Measurements from ENCODE around the gene TUBA1C.
"Not testable (repeated sequence)": the region's sequence is repeated elsewhere in the genome, so short reads cannot be mapped to it uniquely, and the experiment has no call there.

TUBA1C gene

DNA sequence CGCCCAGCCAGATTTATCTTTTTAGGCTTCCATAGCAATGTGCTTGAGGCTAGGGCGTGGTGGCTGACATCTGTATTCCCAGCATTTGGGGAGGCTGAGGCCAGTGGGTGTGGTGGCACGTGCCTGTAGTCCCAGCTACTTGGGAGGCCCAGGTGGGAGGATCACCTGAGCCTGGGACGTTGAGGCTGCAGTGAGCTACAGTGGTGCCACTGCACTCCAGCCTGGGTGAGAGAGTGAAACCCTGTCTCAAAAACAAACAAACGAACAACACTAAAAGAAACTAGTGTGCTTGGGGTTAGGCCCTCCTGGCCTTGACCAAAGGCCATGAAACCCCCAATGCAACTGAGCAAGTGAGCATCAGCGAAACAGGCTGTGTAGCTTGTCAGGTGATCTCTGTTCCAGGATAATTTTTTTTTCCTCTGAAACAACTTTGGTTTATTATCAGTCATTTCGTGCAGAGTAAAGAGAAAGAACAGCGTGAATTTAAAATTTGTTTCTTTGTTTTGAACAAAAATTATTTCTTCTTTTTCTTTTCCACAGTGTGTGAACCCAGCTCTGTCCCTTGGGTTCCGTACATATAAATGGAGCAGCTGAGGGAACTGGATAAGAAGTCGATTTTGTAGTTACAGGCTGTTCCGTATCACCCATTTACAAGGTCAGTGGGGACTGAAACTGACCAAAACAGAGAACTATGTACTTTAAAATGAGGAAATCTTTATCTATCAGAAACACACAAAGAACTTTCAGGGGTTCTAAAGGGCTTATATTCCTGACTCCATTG is 8.8 kb upstream of the TUBA1C start:
- DNase-seq, result no peak

DNA sequence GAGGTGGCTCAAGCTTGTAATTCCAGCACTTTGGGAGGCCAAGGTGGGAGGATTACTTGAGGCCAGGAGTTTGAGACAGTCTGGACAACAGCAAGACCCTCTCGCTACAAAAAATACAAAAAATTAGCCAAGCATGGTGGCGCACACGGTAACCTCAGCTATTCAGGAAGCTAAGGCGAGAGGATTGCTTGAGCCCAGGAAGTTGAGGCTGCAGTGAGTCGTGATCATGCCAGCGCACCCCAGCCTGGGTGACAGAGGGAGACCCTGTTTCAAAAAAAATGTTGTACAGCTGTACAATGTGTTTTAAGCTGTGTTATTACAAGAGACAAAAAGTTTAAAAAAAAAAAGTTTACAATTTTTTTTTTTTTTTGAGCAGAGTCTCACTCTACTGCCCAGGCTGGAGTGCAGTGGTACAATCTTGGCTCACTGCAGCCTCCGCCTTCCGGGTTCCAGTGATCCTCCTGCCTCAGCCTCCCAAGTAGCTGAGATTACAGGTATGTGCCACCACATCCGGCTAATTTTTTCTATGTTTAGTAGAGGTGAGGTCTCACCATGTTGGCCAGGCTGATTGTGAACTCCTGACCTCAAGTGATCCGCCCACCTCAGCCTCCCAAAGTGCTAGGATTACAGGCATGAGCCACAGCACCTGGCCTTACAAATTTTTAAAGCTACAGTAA is 7.2 kb upstream of the TUBA1C start:
- DNase-seq, result not testable (repeated sequence)

DNA sequence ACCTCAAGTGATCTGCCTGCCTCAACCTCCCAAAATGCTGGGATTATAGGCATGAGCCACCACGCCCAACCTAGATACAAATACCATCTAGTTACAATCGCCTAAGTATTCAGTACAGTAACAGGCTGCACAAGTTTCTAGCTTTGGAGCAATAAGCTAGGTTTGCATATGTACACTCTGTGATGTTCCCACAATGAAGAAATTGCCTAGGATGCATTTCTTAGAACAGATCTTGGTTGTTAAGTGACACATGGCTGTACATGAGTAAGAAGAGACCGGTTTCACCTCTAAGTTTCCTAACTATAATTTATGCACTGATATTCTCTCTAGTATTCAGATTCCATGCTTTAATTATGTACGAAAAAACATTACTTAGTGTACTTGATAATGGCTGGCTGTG is 5.4 kb upstream of the TUBA1C start:
- no peak for DNase-seq

DNA sequence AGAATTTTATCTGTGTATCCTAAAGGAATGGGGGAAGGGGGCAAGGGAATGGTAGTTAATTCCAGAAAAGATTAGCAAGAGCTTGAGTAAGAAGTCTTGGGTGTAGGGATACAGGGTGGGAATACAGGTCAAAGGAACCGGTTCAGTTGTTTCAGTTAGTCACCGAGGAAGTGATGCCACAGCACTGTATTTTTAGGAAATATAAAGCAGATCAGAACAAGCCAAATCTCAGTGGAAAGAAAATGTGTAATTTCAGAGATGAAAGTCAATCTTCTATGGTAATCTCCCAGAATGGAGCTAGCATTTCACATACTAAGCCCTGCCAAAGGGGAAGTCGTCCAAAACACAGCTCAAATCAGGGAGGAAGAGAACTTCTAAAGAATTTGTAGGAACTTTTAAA is 4.7 kb upstream of the TUBA1C start:
- no peak for DNase-seq

DNA sequence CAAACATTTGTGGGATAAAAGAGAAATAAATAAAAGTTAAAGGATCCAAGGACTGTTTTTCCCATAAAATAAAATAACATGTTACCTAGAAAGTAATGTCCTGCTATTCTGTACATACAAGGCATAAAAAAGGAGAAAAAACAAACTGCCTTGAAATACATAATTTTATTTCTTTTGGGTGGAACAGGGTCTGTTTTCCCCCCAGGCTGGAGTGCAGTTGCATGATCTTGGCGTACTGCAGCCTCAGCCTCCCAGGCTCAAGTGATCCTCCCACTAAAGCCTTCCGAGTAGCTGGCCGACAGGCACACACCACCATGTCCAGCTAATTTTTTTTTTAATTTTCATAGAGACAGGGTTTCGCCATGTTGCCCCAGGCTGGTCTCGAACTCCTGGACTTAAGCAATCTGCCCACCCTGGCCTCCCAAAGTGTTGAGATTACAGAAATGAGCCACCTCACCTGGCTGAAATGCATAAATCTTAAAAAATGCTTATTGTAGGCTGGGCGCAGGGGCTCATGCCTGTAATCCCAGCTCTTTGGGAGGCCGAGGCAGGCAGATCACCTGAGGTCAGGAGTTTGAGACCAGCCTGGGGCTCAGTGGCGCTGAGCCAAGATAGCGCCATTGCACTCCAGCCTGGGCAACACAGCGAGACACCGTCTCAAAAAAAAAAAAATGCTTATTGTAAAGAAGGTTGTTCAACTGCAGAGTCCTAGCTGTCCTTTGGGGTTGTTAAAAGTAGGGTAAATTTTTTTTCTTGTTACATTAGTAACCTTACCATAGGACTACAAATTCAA is 4.1 kb upstream of the TUBA1C start:
- DNase-seq, result no peak

DNA sequence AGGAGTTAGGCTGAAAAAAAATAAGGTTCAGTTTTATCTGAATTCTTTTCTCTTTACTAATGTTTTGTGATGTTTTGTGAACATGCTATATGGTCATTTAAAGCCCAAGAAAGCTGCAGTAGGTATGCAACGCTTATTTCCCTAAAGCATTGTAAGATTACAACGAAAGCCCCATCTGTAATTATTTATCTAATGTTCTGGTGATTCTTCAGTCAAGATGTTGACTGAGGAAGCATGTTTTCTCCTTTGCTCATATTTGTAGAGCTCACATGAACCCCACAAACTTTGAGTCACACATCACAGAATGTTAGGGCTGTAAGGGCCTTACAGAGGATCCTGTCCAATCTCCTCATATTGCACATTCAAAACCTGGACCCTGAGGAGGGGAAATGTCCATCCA is 3.2 kb upstream of the TUBA1C start:
- no peak for DNase-seq

DNA sequence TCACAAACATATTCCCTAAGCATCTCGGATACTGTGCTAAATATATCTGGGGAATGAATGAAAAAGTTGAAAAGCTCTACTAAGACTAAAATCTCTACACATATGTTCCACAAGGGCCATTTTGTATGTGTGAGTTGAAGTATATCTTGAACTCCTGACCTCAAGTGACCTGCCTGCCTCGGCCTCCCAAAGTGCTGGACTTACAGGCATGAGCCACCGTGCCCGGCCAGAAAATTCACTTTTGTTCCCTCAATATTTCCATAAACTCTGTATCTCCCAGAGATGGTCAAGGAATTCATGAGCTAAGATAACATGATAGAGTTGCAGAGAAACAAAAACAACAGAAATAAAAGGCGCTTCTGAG is 1.5 kb upstream of the TUBA1C start:
- no peak for DNase-seq

DNA sequence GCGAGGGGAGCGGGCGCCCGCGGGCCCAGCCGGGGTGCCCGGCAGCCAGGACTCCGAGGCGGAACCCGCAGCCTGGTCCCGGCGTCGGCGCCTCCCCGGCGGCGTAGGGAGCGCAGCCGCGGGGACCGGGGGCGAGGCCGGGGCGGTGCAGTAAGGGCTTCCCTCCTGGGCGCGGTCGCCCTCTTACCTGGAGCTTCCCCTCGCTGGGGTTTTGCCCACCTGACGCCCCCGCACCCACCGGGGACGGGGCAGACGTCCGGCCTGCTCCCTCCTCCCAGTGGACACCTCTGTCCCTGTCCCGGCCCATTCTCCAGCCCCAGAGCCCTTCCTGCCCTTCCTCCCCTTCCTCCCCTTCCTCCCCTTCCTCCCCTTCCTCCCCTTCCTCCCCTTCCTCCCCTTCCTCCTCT is 413 bp upstream of the TUBA1C start:
- no peak for DNase-seq

DNA sequence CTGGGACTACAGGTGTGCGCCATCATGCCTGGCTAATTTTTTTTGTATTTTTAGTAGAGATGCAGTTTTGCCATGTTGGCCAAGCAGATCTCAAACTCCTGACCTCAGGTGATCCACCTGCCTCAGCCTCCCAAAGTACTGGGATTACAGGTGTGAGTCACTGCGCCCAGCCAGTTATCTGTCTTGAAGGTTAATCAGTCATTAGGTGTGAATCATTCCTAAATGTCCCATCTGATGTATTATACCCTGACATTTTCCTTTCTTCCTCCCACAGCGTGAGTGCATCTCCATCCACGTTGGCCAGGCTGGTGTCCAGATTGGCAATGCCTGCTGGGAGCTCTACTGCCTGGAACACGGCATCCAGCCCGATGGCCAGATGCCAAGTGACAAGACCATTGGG is 4.3 kb downstream of the TUBA1C start:
- not testable (repeated sequence) for DNase-seq

DNA sequence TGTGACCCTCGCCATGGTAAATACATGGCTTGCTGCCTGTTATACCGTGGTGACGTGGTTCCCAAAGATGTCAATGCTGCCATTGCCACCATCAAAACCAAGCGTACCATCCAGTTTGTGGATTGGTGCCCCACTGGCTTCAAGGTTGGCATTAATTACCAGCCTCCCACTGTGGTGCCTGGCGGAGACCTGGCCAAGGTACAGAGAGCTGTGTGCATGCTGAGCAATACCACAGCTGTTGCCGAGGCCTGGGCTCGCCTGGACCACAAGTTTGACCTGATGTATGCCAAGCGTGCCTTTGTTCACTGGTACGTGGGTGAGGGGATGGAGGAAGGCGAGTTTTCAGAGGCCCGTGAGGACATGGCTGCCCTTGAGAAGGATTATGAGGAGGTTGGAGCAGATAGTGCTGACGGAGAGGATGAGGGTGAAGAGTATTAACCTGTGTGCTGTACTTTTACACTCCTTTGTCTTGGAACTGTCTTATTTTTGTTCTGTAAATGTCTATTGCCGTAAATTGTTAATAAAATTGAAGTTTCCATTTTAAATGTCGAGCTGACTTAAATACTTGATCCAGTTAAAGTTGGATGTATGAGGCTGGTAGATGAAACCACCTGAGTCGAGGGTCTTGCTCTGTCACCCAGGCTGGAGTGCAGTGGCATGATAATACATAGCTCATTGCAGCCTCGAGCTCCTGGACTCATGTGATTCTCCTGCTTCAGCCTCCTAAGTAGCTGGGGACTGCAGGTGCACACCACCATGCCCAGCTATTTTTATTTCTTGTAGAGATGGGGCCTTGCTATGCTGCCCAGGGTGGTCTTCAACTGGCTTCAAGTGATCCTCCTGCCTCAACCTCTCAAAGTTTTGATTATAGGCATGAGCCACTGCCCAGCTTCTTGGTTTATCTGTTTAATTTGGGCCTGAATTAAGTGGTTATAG is 8.2 kb downstream of the TUBA1C start:
- DNase-seq, result no peak

DNA sequence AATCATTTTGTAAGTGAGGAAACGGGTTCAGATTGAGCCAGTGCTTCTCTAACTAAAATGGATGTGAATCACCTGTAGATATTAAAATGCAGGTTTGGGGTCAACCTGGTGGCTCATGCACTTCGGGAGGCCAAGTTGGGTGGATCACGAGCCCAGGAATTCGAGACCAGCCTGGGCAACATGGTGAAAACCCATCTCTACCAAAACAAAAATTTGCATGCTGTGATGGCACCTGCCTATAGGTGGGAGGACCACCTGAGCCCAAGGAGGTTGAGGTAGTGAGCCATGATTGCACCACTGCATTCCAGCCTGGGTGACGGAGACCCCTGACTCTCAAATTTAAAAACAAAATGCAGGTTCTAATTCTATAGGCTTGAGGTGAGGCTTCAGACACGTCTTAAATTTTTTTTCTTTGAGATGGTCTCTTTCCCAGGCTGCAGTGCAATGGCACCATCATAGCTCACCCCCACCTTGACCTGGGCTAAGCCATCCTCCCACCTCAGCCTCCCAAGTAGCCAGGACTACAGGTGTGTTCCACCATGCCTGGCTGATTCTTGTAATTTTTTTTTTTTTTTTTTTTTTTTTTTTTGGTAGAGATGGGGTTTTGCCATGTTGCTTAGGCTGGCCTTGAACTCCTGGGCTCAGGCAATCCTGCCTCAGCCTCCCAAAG is 9.0 kb downstream of the TUBA1C start:
- no peak for DNase-seq

DNA sequence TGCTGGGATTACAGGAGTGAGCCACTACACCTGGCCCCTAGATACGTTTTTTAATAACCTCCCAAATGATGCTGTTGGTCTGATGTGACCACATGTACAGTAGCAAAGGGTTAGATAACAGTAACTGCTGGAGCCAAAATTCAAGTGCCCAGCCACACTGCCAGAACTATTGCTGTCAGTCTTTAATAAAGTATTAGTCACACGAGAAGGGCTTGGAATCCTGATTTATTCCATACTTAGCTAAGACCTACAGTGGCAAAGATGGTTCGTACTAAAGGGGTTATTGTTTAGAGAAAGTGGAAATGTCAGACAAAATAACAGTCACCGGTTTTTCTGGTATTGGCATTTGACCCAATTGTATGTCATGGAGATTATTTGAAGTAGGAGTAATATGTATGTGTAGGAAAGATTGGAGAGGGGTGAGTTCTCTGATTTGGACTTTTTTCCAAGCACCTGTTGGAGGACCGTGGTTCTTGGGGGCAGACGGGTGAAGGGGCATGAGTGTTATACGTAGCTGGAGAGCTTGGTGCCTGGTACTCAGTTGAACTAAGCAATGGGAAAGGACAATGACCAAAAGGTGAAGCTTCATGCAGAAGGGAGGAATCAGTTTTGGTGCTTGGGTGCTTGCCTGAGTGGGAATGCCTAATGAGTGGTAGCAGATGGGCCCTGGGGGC is 9.7 kb downstream of the TUBA1C start:
- DNase-seq, result no peak

DNA sequence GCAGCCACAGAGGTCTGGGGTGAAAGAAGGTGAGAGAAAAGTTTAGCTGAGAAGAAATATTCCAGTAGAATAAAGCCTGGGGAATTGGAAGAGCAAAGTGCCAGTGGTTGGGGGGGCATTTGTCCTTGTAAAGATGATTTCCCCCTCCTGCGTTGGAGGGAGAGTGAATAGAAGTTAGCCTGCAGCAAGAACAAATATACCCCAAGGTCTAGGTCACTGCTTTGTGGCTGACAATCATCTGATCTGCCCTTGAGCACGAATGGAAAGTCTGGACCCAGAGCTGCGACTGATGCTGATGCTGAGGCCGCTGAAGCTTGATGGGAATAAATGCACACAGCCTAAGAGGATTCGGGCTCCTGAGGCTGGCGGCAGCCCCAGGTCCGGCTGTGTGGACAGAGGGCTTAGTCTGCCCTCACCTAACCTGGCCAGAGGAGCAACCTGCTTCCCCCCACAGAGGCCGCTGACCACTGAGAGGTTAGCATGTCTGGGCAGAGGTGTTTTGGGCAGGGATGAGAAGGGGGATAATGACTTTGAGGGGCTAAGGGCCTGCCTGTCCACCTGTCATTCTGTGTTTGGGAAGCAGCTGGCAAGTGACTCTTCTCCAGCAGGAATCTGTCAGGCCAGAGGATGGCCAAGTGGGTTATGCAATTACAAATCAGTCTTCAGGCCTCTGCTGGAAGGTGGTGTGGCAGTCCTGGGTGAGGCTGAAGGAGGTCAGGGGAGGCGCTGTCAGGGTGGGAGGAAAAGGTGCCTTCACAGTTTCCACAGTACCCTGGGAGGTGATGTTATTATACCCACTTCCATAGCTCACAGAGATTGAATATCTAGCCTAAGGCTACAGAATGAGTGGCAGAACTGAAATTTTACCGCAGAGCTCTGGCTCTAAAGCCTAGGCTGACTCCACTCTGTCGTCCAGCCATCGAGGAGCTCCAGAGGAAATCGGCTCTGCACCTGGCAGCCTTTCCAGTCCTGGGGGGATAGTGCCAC is 11.7 kb downstream of the TUBA1C start:
- no peak for DNase-seq

DNA sequence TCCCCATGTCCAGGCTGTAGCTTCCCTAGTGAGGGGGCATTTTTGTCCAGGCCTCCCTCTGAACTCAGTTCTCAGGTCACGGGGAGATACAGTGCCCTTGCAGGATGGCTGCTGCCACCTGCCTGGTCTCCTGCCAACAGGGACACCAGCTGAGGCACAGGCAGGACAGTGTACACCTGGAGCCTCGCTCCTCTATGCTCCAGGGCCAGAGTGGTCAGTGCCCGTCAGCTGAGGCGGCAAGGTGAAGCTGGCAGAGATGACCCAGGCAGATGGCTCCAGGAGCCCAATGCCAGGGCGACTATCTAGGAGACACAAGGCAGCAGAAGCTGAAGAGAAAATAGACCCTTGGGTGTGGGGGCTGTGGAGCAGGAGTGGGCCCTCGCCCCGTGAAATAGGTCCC is 12.6 kb downstream of the TUBA1C start:
- no peak for DNase-seq

DNA sequence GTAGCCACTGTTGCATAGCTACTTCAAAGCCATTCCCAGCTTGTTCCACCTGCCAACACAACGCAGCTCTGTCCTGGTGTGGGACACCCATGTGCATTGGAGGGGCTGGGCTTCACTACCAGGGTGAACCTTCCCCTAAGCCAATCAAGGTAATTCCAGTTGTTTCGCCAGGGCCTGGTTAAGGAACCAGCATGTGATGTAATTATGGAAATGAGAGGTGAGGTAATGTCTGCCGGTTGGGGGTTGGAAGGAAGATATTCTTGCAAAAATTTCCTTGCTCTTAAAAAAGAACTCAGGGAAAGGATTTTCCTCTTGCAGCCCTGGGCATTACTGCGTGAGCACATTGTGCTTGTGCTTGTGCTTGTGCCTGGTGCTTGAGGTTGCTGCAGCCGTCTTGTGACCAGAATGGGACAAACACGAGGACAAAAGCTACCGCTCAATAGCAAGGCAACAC is 14.9 kb downstream of the TUBA1C start:
- DNase-seq, result no peak

DNA sequence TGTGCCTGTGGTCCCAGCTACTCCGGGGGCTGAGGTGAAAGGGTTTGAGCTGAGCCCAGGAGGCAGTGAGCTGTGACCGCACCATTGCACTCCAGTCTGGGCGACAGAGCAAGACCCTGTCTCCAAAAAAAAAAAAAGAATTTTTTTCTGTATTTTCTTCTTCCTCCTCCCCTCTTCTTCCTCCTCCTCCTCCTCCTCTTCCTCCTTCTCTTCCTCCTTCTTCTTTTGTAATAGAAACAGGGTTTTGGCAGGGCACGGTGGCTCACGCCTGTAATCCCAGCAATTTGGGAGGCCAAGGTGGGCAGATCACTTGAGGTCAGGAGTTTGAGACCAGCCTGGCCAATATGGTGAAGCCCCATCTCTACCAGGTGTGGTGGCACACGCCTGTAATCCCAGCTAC is 15.7 kb downstream of the TUBA1C start:
- DNase-seq, result not testable (repeated sequence)

DNA sequence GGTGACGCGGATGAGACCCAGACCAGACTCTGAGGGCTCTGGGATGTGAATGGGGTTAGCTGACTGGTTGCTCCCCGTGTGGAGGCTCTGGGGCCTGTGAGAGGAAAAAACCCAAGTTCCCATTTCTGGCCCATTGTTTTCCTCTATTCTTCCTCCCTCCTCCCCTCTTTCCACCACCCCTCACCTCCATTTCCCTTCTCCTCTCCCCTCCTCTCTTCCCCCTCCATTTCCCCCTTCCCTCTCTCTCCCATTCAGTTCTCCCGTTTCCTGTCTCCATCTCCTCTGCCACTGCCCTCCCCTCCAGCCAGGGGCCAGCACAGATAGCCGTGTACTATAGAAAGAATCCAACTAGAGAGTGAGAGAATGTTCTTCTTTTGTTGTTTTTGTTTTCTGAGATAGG is 17.4 kb downstream of the TUBA1C start:
- DNase-seq, result no peak

DNA sequence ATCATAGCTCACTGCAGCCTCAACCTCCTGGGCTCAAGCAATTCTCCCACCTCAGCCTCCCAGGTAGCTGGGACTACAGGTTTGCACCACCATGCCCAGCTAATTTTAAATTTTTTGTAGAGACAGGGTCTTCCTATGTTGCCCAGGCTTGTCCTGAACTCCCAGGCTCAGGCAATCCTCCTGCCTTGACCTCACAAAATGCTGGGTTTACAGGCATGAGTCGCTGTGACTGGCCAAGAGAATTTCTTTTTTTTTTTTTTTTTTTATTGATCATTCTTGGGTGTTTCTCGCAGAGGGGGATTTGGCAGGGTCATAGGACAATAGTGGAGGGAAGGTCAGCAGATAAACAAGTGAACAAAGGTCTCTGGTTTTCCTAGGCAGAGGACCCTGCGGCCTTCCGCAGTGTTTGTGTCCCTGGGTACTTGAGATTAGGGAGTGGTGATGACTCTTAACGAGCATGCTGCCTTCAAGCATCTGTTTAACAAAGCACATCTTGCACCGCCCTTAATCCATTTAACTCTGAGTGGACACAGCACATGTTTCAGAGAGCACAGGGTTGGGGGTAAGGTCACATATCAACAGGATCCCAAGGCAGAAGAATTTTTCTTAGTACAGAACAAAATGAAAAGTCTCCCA is 18.0 kb downstream of the TUBA1C start:
- not testable (repeated sequence) for DNase-seq

DNA sequence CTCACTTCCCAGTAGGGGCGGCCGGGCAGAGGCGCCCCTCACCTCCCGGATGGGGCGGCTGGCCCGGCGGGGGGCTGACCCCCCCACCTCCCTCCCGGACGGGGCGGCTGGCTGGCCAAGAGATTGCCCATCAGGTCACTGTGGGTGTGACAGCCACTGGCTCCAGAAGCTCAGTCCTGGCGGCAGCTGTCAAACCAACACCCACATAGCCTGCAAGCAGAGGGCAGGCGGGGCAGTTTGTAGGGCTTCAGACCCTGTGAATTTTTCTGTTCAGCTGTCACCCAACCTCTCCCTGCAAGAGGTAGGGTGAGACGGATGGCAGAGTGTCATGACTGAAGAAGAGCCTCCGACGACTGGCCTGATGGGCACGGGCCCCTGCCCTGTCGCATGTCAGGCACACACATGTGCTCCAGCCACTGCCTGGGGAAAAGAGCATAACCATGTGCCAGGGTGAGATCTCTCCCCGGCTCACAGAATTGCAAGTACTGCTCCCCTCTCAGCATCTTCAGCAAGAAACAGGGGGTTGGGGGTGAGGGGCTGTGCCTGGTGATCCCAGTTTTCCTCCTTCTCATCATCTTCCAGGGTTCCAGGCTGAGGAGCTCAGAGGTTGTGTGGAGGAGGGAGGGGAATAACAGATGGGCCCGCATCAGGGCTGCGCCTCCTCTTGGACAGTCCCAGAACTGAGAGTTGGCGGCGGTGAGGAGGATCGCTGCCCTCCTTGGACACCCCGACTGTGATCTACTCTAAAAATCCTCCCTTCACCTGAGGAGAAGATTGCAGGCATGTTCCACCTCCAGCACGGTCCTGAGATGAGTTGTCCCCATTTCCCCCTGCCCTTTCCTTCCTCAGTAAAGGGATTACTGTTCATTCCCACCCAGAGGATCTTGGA is 18.9 kb downstream of the TUBA1C start:
- no peak for DNase-seq
